T follicular helper cell (primary cell): Measurements from ENCODE around the gene NCAPH2.

Experiments used
- DNase-seq: peaks from one replicate; pipeline ENCODE4 v3.0.0-alpha.2; 2020; ENCODE audit warnings: low read depth

Gene NCAPH2

GRCh38 chr22:50573491-50574382 lies 65.7 kb downstream of the NCAPH2 start:
- no peak for DNase-seq

GRCh38 chr22:50574383-50574755 lies 66.3 kb downstream of the NCAPH2 start:
- no peak for DNase-seq
